GM18861 (cell line): ENCODE data around the gene CORO1C.
"Not testable (repeated sequence)": the region's sequence is repeated elsewhere in the genome, so short reads cannot be mapped to it uniquely, and the experiment has no call there.

ENCODE experiments used
- ATAC-seq: cut with Tn5 transposase; IDR thresholded peaks from one replicate; pipeline ENCODE4 v1.9.1; 2021; ENCODE audit not compliant: unreplicated experiment

Gene CORO1C

DNA sequence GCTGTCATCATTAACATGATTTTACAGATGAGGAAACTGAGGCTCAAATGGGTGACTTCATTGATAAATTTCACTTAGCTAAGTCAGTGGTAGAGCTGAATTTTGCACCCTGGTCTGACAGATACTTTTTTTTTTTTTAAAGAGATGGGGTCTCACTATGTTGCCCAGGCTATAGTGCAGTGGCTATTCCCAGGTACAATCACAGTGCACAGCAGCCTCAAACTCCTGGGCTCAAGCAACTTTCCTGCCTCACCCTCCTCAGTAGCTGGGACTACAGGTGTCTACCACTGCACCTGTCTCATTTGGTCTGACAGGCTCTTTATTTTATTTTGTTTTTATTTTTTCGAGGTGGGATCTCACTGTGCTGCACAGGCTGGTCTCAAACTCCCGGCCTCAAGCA, 24.2 kb upstream of the CORO1C start:
- ATAC-seq: no peak

DNA sequence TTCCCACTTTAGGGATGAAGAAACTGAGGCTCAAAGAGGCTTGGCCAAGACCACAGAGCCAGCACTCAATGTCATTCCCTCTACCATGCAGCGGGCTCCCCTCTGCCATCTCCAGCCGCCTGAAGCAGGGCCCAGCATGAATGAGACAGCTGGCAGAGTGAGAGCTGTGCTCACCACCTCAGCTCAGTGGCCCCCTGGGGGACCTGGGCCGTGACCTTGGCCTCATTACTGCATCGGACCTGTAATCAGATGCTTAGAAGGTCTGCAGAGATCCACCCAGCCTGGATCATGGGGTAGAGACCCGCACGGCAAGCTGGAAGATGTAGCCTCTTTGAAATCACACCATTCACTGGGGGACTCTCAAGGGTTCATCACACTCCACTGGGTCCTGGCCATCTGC, 22.7 kb upstream of the CORO1C start:
- ATAC-seq: no peak

DNA sequence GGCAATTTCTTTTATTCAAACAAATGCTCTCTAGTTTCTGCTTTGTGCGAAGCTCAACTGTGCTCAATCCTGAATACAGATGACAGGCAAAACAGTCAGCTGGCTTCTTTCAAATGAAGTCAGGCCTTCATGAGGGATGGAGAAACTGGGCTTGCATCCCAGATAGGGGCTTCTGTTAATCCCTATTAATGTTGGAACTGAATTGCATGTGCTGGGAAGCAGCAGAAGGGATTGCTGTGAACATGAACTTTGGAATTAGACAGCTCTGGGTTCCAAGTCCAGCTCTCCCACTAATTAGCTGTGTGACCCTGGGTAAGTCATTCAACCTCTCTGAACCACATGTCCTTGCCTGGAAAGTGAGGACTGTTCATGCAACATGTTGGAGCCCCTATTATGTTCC, 21.1 kb upstream of the CORO1C start:
- ATAC-seq: no peak

DNA sequence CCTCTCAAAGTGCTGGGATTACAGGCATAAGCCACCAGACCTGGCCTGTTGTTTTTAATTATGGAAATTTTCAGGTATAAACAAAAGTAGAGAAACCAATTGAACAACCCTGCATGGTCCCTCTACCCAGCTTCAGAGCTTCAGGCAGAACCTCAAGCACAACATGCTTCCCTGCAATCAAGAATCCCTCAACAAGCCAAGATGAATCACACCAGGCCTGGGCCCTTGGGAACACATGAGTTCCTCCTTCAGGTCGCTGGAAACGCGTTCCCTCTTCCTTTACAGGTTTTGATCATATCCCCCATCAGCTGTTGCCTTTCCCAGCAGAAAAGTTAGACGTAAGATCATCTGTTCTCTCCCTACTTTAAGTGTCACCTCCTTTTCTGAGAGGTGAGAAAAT, 20.5 kb upstream of the CORO1C start:
- no peak for ATAC-seq

DNA sequence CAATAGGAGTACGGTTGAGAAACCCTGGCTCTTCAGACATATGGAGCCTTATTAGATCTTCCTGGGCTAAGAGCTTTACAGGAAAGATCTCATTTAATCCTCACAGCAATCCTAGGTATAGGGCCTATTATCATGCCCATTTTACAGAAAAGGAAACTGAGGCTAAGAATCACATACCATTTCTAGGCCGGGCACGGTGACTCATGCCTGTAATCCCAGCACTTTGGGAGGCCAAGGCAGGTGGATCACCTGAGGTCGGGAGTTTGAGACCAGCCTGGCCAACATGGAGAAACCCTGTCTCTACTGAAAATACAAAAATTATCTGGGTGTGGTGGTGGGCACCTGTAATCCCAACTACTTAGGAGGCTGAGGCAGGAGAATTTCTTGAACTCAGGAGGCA, 19.7 kb upstream of the CORO1C start:
- ATAC-seq: not testable (repeated sequence)

DNA sequence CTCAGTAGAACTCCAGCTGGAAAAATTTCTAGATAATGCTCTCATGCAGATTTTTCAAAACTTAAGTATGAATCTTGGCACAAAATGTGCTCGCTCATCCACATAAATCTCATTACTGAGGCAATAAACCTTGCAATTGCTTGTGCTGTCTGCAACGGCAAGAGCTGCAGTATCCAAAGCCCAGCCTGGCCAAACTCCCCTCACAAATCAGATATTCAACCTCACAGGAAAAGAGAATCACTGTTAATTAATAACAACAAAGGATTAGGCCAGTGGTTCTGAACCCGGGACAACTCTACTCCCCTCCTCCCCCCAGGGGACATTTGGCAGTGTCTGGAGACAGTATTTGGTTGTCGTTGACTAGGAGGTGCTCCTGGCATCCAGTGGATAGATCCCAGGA, 19.2 kb upstream of the CORO1C start:
- ATAC-seq: no peak

DNA sequence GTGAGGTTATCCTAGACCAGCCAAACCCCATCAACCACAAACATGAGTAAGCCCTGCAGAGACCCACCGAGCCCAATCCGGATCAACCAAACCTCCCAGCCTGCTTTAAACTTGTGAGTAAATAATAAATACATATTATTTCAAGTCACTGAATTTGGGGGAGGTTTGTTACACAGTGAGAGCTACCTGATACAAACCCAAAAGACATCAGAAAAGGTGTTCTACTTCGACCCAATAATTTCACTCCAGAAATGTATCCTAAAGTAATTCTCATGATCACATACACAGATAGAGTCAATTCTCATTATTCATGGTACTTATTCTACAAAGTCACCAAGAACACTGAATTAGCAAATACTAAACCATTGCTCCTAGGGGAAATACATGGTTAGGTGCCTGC, 16.2 kb upstream of the CORO1C start:
- ATAC-seq: no peak

DNA sequence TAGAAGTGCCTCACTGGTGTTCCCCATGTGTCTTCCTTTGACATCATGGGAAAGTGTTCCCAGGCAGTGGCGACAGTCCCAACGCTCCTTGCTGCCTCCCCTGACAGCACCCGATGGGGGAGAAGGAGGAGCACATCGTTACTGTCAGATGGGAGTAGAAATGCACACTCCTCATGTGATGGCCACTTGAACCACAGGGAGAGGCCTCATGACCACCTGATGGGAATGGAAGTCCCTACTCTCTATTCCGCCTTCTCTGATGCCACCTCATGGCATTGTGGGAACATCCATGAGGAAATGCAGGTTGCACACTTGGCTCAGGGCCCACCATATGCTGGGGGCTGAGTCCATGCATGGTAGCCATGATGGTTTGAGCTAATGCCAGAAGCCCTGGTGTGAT, 14.3 kb upstream of the CORO1C start:
- ATAC-seq: no peak

DNA sequence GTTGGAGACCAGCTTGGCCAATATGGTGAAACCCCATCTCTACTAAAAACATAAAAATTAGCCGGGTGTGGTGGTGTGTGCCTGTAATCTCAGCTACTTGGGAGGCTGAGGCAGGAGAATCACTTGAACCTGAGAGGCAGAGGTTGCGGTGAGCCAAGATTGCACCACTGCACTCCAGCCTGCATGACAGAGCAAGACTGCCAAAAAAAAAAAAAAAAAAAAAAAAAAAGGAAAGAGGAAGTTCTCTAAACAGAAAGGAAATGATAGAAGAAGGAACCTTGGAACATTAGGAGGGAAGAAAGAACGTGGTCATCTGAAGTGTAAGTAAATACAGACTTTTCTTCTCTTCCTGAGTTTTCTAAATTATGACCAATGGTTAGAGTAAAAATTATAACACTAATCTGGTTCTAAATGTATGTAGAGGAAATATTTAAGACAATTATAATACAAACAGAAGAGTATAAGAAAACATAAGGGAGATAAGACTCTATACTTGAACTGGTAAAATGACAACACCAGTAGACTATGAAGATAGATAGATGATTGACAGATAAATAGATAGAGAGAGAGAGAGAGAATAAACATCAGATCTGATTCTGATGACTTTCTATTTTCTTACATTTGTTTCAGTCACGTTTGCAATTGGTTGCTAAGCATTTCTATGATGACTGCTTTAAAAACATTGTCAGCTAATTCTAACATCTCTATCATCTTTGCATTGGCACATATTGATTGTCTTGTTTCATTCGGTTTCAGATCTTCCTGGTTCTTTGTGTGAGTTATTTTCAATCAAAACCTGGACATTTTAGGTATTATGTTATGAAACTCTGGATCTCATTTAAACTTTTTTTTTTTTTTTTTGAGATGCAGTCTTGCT, 12.9 kb upstream of the CORO1C start:
- no peak for ATAC-seq

DNA sequence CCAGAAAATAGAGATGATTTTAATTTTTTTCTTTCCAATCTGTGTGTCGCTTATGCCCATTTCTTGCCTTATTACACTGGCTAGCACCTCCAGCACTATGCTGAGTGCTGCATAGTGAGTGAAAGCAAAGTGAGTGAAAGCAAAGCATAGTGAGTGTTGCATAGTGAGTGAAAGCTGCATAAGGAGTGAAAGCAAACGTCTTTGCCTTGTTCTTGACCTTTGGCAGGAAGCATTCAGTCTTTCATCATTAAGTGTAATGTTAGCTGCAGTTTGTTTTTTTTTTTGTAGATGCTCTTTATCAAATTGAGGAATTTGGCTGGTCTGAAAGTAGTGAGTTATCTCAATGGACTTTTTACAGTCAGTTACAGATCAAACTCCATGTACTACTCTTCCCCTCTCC, 6.9 kb upstream of the CORO1C start:
- ATAC-seq: no peak

DNA sequence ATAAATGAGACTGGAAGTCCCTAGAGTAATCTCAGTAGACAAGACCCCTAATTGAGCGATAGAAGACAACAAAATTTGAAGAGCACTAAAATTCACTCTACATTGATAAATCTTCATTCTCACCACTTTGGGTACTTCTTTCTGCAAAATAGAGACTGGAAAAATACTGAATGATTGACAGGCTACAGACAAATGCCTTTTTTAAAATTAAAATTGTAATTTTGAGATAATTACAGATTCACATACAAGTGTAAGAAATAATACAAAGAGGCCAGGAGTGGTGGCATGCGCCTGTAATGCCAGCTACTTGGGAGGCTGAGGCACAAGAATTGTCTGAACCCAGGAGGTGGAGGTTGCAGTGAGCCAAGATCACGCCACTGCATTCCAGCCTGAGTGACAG, 4.5 kb upstream of the CORO1C start:
- ATAC-seq: no peak

DNA sequence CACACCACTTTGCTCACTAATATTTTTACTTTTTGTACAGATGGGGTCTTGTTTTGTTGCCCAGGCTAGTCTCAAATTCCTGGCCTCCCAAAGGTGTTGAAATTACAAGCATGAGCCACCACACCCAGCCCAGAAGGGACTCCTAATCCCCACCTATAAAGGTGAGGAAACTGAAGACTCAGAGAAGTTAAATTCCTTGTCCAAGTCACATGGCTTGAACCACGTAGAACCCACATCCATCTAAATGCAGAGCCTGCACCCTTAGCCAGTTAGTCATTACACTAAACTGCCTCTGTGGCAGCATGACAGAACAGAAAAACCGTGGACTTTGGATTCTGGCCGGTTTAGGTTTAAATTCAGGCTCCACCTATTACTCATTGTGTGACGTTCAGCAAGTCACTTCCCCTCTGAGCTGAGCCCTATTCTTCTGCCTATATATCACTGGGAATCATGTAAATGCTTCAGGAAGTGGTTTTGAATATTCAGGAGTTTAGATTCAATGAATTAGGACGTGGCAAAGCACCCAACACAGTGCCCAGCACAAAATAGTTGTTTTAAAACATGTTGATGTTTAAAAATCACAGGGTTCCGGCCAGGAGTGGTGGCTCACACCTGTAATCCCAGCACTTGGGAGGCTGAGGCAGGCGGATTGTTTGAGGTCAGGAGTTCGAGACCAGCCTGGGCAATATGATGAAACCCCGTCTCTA, 3.0 kb upstream of the CORO1C start:
- peak; percentile 23 for ATAC-seq

DNA sequence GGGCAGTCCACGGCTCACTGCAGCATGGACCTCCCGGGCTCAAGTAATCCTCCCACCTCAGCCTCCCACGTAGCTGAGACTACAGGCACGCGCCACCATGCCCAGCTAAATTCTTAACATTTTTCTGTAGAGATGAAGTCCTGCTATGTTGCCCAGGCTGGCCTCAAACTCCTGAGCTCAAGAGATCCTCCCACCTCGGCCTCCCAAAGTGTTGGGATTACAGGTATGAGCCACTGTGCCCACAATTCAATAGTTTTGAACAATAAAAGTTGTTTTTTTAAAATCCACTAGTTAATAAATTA, 1.9 kb upstream of the CORO1C start:
- not testable (repeated sequence) for ATAC-seq

DNA sequence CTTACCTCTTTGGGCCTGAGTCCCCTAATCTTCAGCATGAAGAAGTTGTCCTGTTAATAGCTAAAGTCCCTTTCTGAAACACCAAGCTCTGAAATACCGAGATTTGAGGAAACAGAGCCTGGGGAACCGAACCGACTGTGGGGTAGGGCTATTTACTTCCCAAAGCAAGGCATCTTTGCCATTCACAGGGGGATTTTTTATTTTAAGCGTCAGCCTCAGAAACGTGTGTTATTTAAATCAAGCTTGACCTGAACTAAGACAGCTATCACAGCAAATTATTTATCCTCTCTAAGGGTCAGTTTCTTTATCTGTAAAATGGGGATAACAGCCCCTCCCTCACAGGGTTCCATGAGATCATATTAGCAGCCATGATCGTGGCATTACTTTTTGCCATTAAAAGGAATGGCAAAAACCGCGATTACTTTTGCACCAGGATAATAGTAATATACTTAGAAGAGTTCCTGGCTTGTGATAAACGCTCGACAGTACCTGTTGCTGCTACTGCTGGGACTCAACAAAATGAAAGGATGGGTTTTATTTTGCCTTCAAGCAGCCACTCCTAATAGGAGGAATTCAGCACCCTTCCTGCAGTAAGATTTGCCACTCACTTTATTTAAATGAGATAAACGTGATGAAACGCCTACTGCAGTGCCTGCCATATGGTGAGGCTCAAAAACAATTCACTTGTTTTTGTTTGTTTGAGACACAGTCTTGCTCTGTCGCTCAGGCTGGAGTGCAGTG, 1.3 kb upstream of the CORO1C start:
- ATAC-seq: no peak

DNA sequence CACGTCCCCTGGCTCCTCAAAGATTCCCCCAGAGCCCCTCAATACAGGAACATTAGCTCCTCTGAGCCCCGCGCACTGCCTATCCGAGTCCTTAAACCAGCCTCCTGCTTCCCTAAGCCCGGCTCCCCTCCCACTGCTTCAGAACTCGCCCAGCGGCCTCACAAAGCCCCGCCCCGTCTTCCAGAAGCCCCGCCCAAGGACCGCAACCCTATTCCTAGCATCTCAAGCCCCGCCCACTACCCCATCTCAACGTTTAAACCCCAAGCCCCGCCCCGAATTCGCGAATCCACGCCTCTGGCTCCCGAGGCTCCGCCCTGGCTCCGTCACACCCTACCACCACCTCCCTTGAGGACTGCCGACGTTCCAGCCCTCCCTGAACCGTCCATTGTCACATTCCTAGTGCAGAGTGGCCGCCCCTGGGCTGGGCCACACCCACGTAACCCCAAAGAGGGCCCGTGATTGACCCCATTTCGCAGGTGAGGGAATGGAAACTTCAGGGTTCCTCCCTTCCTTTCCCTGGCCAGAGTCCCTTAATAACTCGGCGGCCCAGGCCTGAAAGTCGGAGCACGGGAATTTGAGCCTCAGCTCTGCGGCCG, 646 bp upstream of the CORO1C start:
- ATAC-seq: peak; percentile 14

DNA sequence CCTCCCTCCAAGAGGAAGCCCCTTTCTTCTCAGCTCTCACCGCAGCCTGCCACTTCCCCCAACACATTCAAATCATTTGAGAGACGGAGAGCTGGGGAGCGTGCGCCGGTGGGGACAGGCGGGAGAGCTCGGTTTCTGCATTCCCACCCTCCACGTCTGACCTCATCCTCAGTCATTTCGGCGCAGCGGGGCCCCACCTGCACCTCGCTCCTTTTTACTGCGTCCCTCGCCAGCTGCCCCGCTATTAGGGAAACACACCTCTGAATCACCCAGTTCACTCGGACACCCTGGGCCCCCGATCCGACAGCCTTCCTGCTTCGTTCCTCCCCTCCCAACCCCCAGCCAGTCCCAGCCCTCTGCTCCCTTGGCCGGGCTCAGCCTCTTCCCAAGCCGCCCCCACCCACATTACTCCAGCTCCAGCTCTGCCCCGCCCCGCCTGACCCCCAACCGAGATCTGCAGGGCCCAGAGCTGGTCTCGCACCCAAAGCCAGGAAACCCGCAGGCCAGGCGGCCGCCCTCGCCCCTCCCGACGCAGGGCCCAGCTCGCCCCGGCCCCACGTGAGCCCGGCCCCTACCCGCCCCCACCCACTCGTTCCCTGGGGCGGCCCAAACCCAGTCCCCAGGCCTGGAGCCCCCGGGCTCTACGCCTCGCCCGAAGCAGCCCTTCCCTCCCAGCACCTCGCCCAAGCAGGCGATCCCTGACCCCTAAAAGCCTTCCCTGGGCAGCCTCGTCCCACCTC, 783 bp downstream of the CORO1C start:
- ATAC-seq: no peak

DNA sequence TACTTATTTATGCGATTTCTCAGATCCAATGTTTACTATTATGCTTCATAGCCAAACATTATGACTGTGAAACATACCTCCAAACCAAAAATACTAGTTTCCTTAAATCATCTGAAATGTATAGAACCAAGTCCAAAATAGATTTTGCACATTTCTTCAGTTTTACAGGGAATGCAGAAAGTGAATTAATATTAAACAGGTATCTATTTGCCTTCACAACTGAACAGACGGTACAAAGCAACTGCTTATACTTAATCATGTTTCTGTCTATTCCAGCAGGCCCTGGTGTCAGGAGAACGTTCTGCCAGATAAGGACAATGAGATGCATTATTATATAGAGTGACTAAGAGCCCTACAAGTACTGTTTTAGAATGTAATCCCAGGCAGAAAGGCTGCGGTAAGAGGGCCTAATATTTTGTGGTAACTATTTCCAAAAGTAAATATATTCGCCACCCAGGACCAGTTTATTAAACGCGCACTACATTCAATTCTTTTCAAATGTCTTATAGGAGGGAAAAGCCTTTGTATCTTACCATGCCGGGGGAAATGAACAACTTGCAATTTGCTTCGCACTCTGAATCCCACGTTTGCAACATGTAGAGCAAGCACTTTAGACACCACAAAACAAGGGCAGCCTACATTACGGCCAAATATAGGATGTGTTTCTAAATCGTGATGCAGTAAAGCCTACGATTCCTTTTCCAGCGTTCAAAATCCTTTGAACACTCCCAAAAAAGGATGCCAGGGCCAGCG, 1.5 kb downstream of the CORO1C start:
- no peak for ATAC-seq

DNA sequence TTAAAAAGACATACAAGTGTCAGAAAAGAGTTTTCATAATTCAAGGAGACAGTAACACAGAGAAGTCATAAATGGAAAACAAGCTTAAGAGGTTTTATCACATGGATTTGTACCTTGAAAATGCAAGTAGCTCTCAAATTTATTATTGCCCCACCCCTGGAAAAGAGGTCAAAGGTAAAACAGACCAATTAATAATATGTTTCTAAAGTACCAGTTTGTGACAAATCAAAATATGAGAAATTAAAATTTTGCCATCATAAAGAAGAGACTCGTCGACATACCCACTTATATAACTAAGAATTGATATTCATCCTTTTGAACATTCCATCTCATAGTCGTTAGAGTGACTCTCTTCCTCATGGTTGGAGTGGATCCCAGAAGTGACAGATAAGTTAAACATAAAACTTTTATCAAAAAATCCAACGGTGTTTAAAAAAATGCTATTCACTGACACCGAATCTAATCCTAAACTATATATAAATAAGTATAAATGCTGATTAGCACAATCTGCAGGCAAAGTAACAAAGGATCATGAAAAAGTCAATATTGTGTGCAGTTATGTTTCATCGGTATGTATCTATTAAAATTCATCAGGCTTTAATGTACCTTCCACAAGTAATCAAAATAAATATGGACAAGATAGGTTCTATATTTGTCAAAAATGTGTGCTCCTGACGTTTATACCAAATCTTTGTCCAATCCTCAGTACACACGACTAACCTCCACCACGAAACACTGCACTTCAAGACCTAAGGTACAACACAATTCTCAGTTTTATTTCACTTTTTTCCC, 2.3 kb downstream of the CORO1C start:
- ATAC-seq: no peak
